ENCODE data around the gene UBE2R2.
"Not testable (repeated sequence)": the region's sequence is repeated elsewhere in the genome, so short reads cannot be mapped to it uniquely, and the experiment has no call there.

Gene UBE2R2

DNA sequence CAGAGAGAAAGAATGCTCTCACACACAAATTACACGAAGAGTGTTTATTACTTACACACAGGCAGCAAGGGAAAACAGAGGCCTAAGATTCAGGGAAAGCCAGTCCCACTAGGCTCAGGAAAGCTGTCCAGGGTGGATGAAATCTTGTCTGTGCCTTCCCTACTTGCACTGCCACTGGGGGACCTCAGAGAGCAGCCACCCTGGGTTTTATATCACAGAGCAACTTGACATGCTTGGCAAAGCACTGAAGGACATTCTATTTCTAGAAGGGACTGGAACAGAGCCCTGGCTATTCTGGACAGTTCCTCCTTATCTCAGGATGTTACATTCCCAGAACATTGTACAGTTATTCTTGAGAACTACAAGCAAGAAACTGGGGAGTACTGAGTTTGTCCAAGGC lies 29.1 kb upstream of the UBE2R2 start:
- Histone ChIP-seq H3K9ac (ENCODE audit: low read depth, low read length) (no peak overlapping the region), H3K4me3 (ENCODE audit: low read depth, low read length) (no peak overlapping the region), H3K9me3 (ENCODE audit: control insufficient read depth, insufficient read depth, low read length) (no peaks in the 10 kb centered on the region), H3K4me1 (ENCODE audit: control insufficient read depth, insufficient read depth, low read length) (no peaks in the 10 kb centered on the region), H3K36me3 (ENCODE audit: control insufficient read depth, insufficient read depth, low read length) (no peaks in the 10 kb centered on the region), H3K27me3 (ENCODE audit: control insufficient read depth, insufficient read depth, low read length) (no peaks in the 10 kb centered on the region)

- not testable (repeated sequence) for H3K4me3 ChIP-seq (ENCODE audit: low read depth, low read length); H3K9me3 ChIP-seq (ENCODE audit: control insufficient read depth, insufficient read depth, low read length)
Measured at GRCh38 chr9:33789429-33789828, 27.5 kb upstream of the UBE2R2 start.

DNA sequence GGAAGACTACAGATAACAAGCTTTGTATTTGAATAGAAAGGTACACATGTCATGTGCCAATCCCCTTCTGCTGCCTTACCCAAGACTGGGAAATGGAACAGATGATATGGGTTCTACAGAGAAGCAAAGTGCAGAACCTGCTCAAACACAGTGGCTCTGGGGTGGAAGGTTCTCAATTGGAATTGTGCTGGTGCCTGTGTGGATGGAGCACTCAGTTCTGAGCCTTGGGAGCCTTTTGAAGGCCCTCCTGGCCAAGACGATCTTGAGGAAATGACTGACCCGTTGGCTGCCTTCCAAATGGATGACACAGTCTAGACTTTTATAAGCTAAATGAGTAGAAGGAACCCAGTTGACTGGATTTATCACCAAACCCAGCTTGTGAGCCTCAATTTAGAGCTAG lies 25.8 kb upstream of the UBE2R2 start:
- H3K36me3 ChIP-seq (ENCODE audit: control insufficient read depth, insufficient read depth, low read length) = no peaks in the 10 kb centered on the region
- no peak overlapping the region for H3K9ac ChIP-seq (ENCODE audit: low read depth, low read length)
- H3K9me3 ChIP-seq (ENCODE audit: control insufficient read depth, insufficient read depth, low read length) = no peaks in the 10 kb centered on the region
- H3K4me3 ChIP-seq (ENCODE audit: low read depth, low read length) = no peak overlapping the region
- H3K27me3 ChIP-seq (ENCODE audit: control insufficient read depth, insufficient read depth, low read length) = no peaks in the 10 kb centered on the region
- H3K4me1 ChIP-seq (ENCODE audit: control insufficient read depth, insufficient read depth, low read length) = no peaks in the 10 kb centered on the region

More at GRCh38 chr9:33789429-33789828, 27.5 kb upstream of the UBE2R2 start:
- not testable (repeated sequence) for H3K27me3 ChIP-seq (ENCODE audit: control insufficient read depth, insufficient read depth, low read length); H3K36me3 ChIP-seq (ENCODE audit: control insufficient read depth, insufficient read depth, low read length); H3K4me1 ChIP-seq (ENCODE audit: control insufficient read depth, insufficient read depth, low read length); H3K9ac ChIP-seq (ENCODE audit: low read depth, low read length)

- H3K4me1 ChIP-seq (ENCODE audit: control insufficient read depth, insufficient read depth, low read length); H3K27me3 ChIP-seq (ENCODE audit: control insufficient read depth, insufficient read depth, low read length); H3K36me3 ChIP-seq (ENCODE audit: control insufficient read depth, insufficient read depth, low read length); H3K9me3 ChIP-seq (ENCODE audit: control insufficient read depth, insufficient read depth, low read length); H3K9ac ChIP-seq (ENCODE audit: low read depth, low read length); H3K4me3 ChIP-seq (ENCODE audit: low read depth, low read length): not testable (repeated sequence)
Measured at GRCh38 chr9:33793496-33793895, 23.5 kb upstream of the UBE2R2 start.

DNA sequence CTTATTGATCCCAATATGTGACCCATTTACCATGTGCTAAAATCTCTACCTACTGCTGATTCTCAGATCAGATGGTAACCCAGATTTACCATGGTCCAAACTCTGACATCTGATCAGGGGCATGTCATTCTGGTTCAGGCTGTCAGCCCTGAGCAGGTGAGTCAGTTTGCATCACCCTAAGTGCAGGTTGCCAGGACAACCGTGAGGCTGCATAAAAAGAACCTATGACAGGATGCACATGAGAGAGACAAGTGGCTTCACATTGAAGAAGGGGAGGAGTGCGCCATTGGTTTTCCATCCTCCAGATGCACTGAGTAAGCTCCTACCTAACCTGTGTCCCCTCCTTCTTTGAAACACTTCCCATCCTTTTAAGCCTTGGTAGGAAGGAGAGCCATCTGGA lies 22.4 kb upstream of the UBE2R2 start:
- Histone ChIP-seq H3K27me3 (ENCODE audit: control insufficient read depth, insufficient read depth, low read length) (no peaks in the 10 kb centered on the region), H3K9me3 (ENCODE audit: control insufficient read depth, insufficient read depth, low read length) (no peaks in the 10 kb centered on the region), H3K9ac (ENCODE audit: low read depth, low read length) (no peak overlapping the region), H3K4me3 (ENCODE audit: low read depth, low read length) (no peak overlapping the region), H3K36me3 (ENCODE audit: control insufficient read depth, insufficient read depth, low read length) (no peaks in the 10 kb centered on the region), H3K4me1 (ENCODE audit: control insufficient read depth, insufficient read depth, low read length) (no peaks in the 10 kb centered on the region)

DNA sequence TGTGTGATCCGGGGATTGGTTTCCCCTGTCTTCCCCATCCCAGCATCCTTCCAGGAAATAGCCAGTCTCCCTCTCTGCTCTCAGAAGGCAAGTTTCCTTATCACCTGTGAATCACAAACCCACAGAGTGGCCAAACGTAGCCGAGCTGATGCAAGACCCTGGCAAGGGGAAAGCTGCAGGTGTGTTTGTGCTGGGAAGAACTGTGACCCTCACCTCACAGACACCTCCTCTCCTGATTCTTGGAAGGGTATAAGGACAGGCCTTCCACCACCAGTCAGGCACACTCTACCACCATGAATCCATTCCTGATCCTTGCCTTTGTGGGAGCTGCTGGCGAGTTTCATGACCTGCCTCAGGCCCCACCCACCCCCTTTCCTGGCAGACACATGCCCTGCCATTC lies 21.7 kb upstream of the UBE2R2 start, which contains the start of gene PRSS3:
Gene PRSS3 (plus strand): TSS at position 281 of the 400 bp plus-strand sequence. CDS start 13 bp downstream, at position 294.
- Histone ChIP-seq H3K9me3 (ENCODE audit: control insufficient read depth, insufficient read depth, low read length) (no peaks in the 10 kb centered on the region), H3K4me3 (ENCODE audit: low read depth, low read length) (no peak within 1 kb of the TSS), H3K9ac (ENCODE audit: low read depth, low read length) (no peak within 1 kb of the TSS), H3K36me3 (ENCODE audit: control insufficient read depth, insufficient read depth, low read length) (no peaks in the 10 kb centered on the region), H3K27me3 (ENCODE audit: control insufficient read depth, insufficient read depth, low read length) (no peaks in the 10 kb centered on the region), H3K4me1 (ENCODE audit: control insufficient read depth, insufficient read depth, low read length) (no peaks in the 10 kb centered on the region)

DNA sequence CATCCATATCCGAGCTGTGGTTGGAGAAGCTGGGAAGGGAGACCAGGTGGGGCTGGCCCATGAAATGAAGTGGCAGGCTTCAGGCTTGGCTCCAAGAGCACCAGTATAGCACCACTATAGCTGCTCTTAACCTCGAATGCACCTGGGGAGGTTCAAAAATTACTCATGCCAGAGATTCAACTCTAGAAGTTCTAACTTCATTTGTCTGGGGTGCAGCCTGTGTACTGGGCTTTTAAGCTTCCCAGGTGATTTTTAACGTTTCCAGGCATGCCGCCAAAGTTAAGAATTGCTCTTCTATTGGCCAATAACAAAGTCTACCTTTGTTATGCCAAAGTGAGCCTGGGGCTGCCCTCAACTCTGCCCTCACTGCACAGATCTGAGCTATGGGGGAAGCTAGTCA lies 21.1 kb upstream of the UBE2R2 start:
- Histone ChIP-seq H3K9ac (ENCODE audit: low read depth, low read length) (no peak overlapping the region), H3K27me3 (ENCODE audit: control insufficient read depth, insufficient read depth, low read length) (no peaks in the 10 kb centered on the region), H3K4me1 (ENCODE audit: control insufficient read depth, insufficient read depth, low read length) (no peaks in the 10 kb centered on the region), H3K9me3 (ENCODE audit: control insufficient read depth, insufficient read depth, low read length) (no peaks in the 10 kb centered on the region), H3K36me3 (ENCODE audit: control insufficient read depth, insufficient read depth, low read length) (no peaks in the 10 kb centered on the region), H3K4me3 (ENCODE audit: low read depth, low read length) (no peak overlapping the region)

DNA sequence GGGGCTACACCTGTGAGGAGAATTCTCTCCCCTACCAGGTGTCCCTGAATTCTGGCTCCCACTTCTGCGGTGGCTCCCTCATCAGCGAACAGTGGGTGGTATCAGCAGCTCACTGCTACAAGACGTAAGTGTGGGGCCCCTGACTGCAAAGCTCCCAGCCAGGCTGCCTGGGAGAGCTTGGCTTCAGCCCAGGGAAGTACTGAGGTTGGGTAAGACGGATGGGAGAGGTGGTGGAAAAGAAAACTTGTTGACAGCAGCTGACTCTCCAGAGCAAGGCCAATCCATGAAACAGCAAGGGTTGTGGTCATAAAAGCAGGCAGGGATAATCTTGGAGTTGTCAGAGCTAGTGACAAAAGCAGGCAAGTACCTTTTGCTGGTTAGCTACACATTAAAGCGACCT lies 20.3 kb upstream of the UBE2R2 start:
- H3K4me3 ChIP-seq (ENCODE audit: low read depth, low read length); H3K9me3 ChIP-seq (ENCODE audit: control insufficient read depth, insufficient read depth, low read length); H3K9ac ChIP-seq (ENCODE audit: low read depth, low read length); H3K36me3 ChIP-seq (ENCODE audit: control insufficient read depth, insufficient read depth, low read length); H3K4me1 ChIP-seq (ENCODE audit: control insufficient read depth, insufficient read depth, low read length); H3K27me3 ChIP-seq (ENCODE audit: control insufficient read depth, insufficient read depth, low read length): not testable (repeated sequence)

DNA sequence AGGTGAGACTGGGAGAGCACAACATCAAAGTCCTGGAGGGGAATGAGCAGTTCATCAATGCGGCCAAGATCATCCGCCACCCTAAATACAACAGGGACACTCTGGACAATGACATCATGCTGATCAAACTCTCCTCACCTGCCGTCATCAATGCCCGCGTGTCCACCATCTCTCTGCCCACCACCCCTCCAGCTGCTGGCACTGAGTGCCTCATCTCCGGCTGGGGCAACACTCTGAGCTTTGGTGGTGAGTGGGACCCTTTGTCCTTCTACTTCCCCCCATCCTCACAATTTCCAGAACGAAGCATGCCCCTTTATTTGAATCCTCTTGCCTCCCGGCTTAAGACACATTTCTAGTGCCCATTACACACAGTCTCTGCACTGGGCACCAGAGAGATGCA lies 19.1 kb upstream of the UBE2R2 start:
- no peaks in the 10 kb centered on the region for H3K9me3 ChIP-seq (ENCODE audit: control insufficient read depth, insufficient read depth, low read length)
- H3K9ac ChIP-seq (ENCODE audit: low read depth, low read length) = no peak overlapping the region
- H3K4me3 ChIP-seq (ENCODE audit: low read depth, low read length) = no peak overlapping the region
- no peaks in the 10 kb centered on the region for H3K36me3 ChIP-seq (ENCODE audit: control insufficient read depth, insufficient read depth, low read length)
- H3K4me1 ChIP-seq (ENCODE audit: control insufficient read depth, insufficient read depth, low read length) = no peaks in the 10 kb centered on the region
- no peaks in the 10 kb centered on the region for H3K27me3 ChIP-seq (ENCODE audit: control insufficient read depth, insufficient read depth, low read length)

- Histone ChIP-seq H3K36me3 (ENCODE audit: control insufficient read depth, insufficient read depth, low read length) (no peaks in the 10 kb centered on the region), H3K27me3 (ENCODE audit: control insufficient read depth, insufficient read depth, low read length) (no peaks in the 10 kb centered on the region)
Measured at GRCh38 chr9:33798545-33798944, 18.4 kb upstream of the UBE2R2 start.

DNA sequence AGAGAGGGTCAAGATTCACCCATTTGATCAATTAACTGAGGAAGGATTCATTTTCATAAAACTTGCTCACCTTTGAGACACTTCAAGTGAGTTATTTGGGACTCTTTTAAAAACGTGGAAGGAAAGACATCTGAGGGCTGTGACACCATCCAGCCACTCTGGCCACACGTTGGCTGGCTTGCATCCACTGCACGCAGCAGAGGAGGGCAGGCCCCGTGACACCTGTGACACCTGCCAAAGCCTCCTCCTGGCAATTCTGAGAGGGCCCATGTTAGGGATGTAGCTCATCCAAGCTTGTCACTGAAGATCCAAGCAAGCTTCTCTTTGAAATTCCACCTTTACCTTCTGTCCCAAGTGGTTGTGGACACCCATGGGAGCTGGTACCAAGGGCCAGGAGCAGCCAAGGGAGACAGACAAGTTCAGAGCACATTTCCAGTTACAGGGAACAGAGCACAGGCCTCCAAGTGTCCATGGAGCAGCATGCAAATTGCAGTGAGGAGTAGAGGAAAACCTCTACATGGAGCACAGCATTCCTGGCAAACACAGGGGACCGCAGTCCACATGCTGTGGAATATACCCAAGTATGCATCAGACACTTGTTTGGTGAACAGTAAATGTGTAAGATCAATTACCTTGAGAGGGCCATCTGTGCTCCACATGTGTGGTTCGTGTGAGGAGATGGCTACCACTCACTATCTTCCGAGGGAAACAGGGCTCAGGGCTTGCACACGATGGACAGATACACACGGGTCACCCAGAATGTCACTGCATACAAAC lies 16.8 kb upstream of the UBE2R2 start:
- H3K4me1 ChIP-seq (ENCODE audit: control insufficient read depth, insufficient read depth, low read length) = no peaks in the 10 kb centered on the region
- no peaks in the 10 kb centered on the region for H3K36me3 ChIP-seq (ENCODE audit: control insufficient read depth, insufficient read depth, low read length)
- H3K9me3 ChIP-seq (ENCODE audit: control insufficient read depth, insufficient read depth, low read length) = no peaks in the 10 kb centered on the region
- no peak overlapping the region for H3K9ac ChIP-seq (ENCODE audit: low read depth, low read length)
- H3K27me3 ChIP-seq (ENCODE audit: control insufficient read depth, insufficient read depth, low read length) = no peaks in the 10 kb centered on the region
- no peak overlapping the region for H3K4me3 ChIP-seq (ENCODE audit: low read depth, low read length)

More at GRCh38 chr9:33798545-33798944, 18.4 kb upstream of the UBE2R2 start:
- Histone ChIP-seq H3K9me3 (ENCODE audit: control insufficient read depth, insufficient read depth, low read length) (no peaks in the 10 kb centered on the region), H3K4me1 (ENCODE audit: control insufficient read depth, insufficient read depth, low read length) (no peaks in the 10 kb centered on the region), H3K9ac (ENCODE audit: low read depth, low read length) (no peak overlapping the region), H3K4me3 (ENCODE audit: low read depth, low read length) (no peak overlapping the region)

DNA sequence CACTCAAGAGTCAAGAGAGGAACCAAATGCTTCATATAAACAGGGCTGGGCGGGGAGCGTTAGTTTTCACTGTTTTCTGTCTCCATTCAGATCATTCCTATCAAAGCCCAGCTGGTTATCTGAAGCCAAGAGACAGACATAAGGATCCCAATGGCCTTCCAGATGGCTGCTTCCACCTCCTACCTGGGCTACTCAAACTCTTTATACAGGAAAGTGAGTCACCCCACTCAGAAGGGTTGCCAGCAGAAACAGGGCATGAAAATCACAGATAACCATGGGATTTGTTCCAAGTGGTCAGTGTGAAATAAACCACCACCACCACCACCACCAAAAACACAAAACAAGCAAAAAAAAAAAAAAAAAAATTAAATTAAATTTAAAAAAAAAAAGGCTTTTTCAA lies 16.1 kb upstream of the UBE2R2 start:
- Histone ChIP-seq H3K9ac (ENCODE audit: low read depth, low read length) (no peak overlapping the region), H3K36me3 (ENCODE audit: control insufficient read depth, insufficient read depth, low read length) (no peaks in the 10 kb centered on the region), H3K9me3 (ENCODE audit: control insufficient read depth, insufficient read depth, low read length) (no peaks in the 10 kb centered on the region), H3K4me1 (ENCODE audit: control insufficient read depth, insufficient read depth, low read length) (no peaks in the 10 kb centered on the region), H3K27me3 (ENCODE audit: control insufficient read depth, insufficient read depth, low read length) (no peaks in the 10 kb centered on the region), H3K4me3 (ENCODE audit: low read depth, low read length) (no peak overlapping the region)
